ENCODE measurements around the gene MT1F.
"Not testable (repeated sequence)": the region's sequence is repeated elsewhere in the genome, so short reads cannot be mapped to it uniquely, and the experiment has no call there.

The MT1F gene

GRCh38 chr16:56649820-56650219 lies 7.9 kb upstream of the MT1F start:
- no peaks in the 10 kb centered on the region for H3K4me1 Mint-ChIP-seq
- H3K4me3 Mint-ChIP-seq: no peak overlapping the region
- H3K9me3 Mint-ChIP-seq: no peaks in the 10 kb centered on the region
- no peak overlapping the region for H3K27ac Mint-ChIP-seq
- DNase-seq (ENCODE audit: low spot score in 2 of 2): no peak
- ATAC-seq: no peak
- no peaks in the 10 kb centered on the region for H3K36me3 Mint-ChIP-seq

GRCh38 chr16:56651586-56651985 lies 6.2 kb upstream of the MT1F start, which contains the start of gene MT1B:
Gene MT1B (plus strand): TSS chr16:56651886. CDS start chr16:56651954, 68 bp downstream.
- H3K4me1 Mint-ChIP-seq: no peaks in the 10 kb centered on the region
- no peak for ATAC-seq
- no peaks in the 10 kb centered on the region for H3K9me3 Mint-ChIP-seq

GRCh38 chr16:56652600-56652999 lies 5.2 kb upstream of the MT1F start:
- Mint-ChIP-seq H3K4me1 (no peaks in the 10 kb centered on the region), H3K27ac (no peak overlapping the region), H3K36me3 (no peaks in the 10 kb centered on the region), H3K9me3 (no peaks in the 10 kb centered on the region), H3K4me3 (no peak overlapping the region)
- no peak for DNase-seq (ENCODE audit: low spot score in 2 of 2)
- no peak for ATAC-seq

More at GRCh38 chr16:56651586-56651985, 6.2 kb upstream of the MT1F start, which contains the start of gene MT1B:
- no peaks in the 10 kb centered on the region for H3K36me3 Mint-ChIP-seq
- DNase-seq (ENCODE audit: low spot score in 2 of 2): no peak
- no peak within 1 kb of the TSS for H3K27ac Mint-ChIP-seq
- no peak within 1 kb of the TSS for H3K4me3 Mint-ChIP-seq

- Mint-ChIP-seq H3K27ac (no peak overlapping the region), H3K4me1 (peaks cover 6% of the 10 kb centered on the region), H3K9me3 (no peaks in the 10 kb centered on the region), H3K36me3 (no peaks in the 10 kb centered on the region), H3K4me3 (no peak overlapping the region)
- ATAC-seq: no peak
- no peak for DNase-seq (ENCODE audit: low spot score in 2 of 2)
Observed at GRCh38 chr16:56653218-56653617, 4.5 kb upstream of the MT1F start.

GRCh38 chr16:56658327-56658875 lies 642 bp downstream of the MT1F start:
- Mint-ChIP-seq H3K4me1 (peaks cover 22% of the 10 kb centered on the region), H3K9me3 (no peaks in the 10 kb centered on the region), H3K36me3 (no peaks in the 10 kb centered on the region), H3K27ac (peak overlapping the region; percentile 85), H3K4me3 (peak overlapping the region; percentile 90)
- DNase-seq (ENCODE audit: low spot score in 2 of 2) (no peak), ATAC-seq (no peak)

GRCh38 chr16:56662357-56663354 lies 4.9 kb downstream of the MT1F start:
- peak in 1 of 2 donors; percentile 57 for DNase-seq (ENCODE audit: low spot score in 2 of 2)
- H3K36me3 Mint-ChIP-seq: no peaks in the 10 kb centered on the region
- peak; percentile 53 for ATAC-seq
- H3K9me3 Mint-ChIP-seq: no peaks in the 10 kb centered on the region
- peak overlapping the region; percentile 82 for H3K27ac Mint-ChIP-seq
- H3K4me1 Mint-ChIP-seq: peaks cover 23% of the 10 kb centered on the region
- H3K4me3 Mint-ChIP-seq: peak overlapping the region; percentile 76

- DNase-seq (ENCODE audit: low spot score in 2 of 2) (no peak), ATAC-seq (no peak)
- H3K9me3 Mint-ChIP-seq: no peaks in the 10 kb centered on the region
- no peak overlapping the region for H3K4me3 Mint-ChIP-seq
- no peaks in the 10 kb centered on the region for H3K36me3 Mint-ChIP-seq
- H3K27ac Mint-ChIP-seq: no peak overlapping the region
- H3K4me1 Mint-ChIP-seq: peaks cover 30% of the 10 kb centered on the region
Observed at GRCh38 chr16:56664506-56664905, 6.7 kb downstream of the MT1F start.

GRCh38 chr16:56665286-56666261 lies 7.8 kb downstream of the MT1F start:
- peak; percentile 47 for ATAC-seq
- H3K27ac Mint-ChIP-seq; H3K9me3 Mint-ChIP-seq; DNase-seq (ENCODE audit: low spot score in 2 of 2); H3K36me3 Mint-ChIP-seq; H3K4me3 Mint-ChIP-seq: not testable (repeated sequence)
- H3K4me1 Mint-ChIP-seq: peaks cover 35% of the 10 kb centered on the region

GRCh38 chr16:56667581-56668571 lies 10.1 kb downstream of the MT1F start, which contains the start of gene MT1G:
Gene MT1G (minus strand): TSS chr16:56668065. CDS start chr16:56667993, 72 bp downstream.
- Mint-ChIP-seq H3K9me3 (no peaks in the 10 kb centered on the region), H3K4me3 (peak within 1 kb of the TSS; percentile 30), H3K36me3 (no peaks in the 10 kb centered on the region), H3K27ac (no peak within 1 kb of the TSS), H3K4me1 (peaks cover 26% of the 10 kb centered on the region)
- DNase-seq (ENCODE audit: low spot score in 2 of 2): no peak
- peak; percentile 36 for ATAC-seq

GRCh38 chr16:56669005-56669839 lies 11.5 kb downstream of the MT1F start, which contains the start of gene MT1H:
Gene MT1H (plus strand): TSS chr16:56669814. CDS start chr16:56669885, 71 bp downstream.
- Mint-ChIP-seq H3K4me3 (no peak within 1 kb of the TSS), H3K9me3 (no peaks in the 10 kb centered on the region), H3K27ac (no peak within 1 kb of the TSS), H3K4me1 (peaks cover 20% of the 10 kb centered on the region), H3K36me3 (no peaks in the 10 kb centered on the region)
- ATAC-seq (no peak), DNase-seq (ENCODE audit: low spot score in 2 of 2) (no peak)

- Mint-ChIP-seq H3K27ac (no peak overlapping the region), H3K4me3 (no peak overlapping the region), H3K4me1 (peaks cover 20% of the 10 kb centered on the region), H3K36me3 (no peaks in the 10 kb centered on the region), H3K9me3 (no peaks in the 10 kb centered on the region)
- DNase-seq (ENCODE audit: low spot score in 2 of 2) (no peak), ATAC-seq (no peak)
Observed at GRCh38 chr16:56669840-56670619, 12.3 kb downstream of the MT1F start.

- H3K9me3 Mint-ChIP-seq: no peaks in the 10 kb centered on the region
- ATAC-seq (no peak), DNase-seq (ENCODE audit: low spot score in 2 of 2) (no peak)
- H3K36me3 Mint-ChIP-seq: no peaks in the 10 kb centered on the region
- H3K4me1 Mint-ChIP-seq: peaks cover 26% of the 10 kb centered on the region
- H3K4me3 Mint-ChIP-seq: no peak overlapping the region
- H3K27ac Mint-ChIP-seq: no peak overlapping the region
Observed at GRCh38 chr16:56670620-56670934, 12.8 kb downstream of the MT1F start.

GRCh38 chr16:56671691-56672090 lies 13.9 kb downstream of the MT1F start:
- H3K4me1 Mint-ChIP-seq: peaks cover 37% of the 10 kb centered on the region
- not testable (repeated sequence) for H3K36me3 Mint-ChIP-seq; H3K4me3 Mint-ChIP-seq; H3K9me3 Mint-ChIP-seq; ATAC-seq; DNase-seq (ENCODE audit: low spot score in 2 of 2); H3K27ac Mint-ChIP-seq

Measured in stimulated activated effector memory CD8-positive, alpha-beta T cell treated with anti-CD3 and anti-CD28 coated beads, Interleukin-12 subunit alpha, Interleukin-12 subunit beta, amount 100 ng/mL, for 72 hours (primary cell).